ENCODE results near the gene SCMH1.
"Not testable (repeated sequence)": the region's sequence is repeated elsewhere in the genome, so short reads cannot be mapped to it uniquely, and the experiment has no call there.

DNA sequence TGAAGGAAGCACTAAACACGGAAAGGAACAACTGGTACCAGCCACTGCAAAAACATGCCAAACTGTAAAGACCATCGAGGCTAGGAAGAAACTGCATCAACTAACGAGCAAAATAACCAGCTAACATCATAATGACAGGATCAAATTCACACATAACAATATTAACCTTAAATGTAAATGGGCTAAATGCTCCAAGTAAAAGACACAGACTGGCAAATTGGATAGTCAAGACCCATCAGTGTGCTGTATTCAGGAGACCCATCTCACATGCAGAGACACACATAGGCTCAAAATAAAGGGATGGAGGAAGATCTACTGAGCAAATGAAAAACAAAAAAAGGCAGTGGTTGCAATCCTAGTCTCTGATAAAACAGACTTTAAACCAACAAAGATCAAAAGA lies 63.9 kb downstream of the SCMH1 start:
- TF ChIP-seq, protein P1, sequence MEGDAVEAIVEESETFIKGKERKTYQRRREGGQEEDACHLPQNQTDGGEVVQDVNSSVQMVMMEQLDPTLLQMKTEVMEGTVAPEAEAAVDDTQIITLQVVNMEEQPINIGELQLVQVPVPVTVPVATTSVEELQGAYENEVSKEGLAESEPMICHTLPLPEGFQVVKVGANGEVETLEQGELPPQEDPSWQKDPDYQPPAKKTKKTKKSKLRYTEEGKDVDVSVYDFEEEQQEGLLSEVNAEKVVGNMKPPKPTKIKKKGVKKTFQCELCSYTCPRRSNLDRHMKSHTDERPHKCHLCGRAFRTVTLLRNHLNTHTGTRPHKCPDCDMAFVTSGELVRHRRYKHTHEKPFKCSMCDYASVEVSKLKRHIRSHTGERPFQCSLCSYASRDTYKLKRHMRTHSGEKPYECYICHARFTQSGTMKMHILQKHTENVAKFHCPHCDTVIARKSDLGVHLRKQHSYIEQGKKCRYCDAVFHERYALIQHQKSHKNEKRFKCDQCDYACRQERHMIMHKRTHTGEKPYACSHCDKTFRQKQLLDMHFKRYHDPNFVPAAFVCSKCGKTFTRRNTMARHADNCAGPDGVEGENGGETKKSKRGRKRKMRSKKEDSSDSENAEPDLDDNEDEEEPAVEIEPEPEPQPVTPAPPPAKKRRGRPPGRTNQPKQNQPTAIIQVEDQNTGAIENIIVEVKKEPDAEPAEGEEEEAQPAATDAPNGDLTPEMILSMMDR (conservative IDR thresholded peaks at IDR 0.05): not testable (repeated sequence)
- TF ChIP-seq EZH2 (IDR thresholded peaks at IDR 0.05; ENCODE audit: low read depth): not testable (repeated sequence)
